ENCODE results near the gene VASH2.

- TF ChIP-seq MXI1 (conservative IDR thresholded peaks at IDR 0.05; ENCODE audit: poor library complexity, severe bottlenecking) (no peak), CTCF (IDR thresholded peaks at IDR 0.05; ENCODE audit: poor library complexity, severe bottlenecking) (no peak)
These were observed 14.9 kb upstream of the VASH2 start for GRCh38 chr1:212935387-212935981.
